ENCODE measurements around the gene DPH6.
"Not testable (repeated sequence)": the region's sequence is repeated elsewhere in the genome, so short reads cannot be mapped to it uniquely, and the experiment has no call there.

Gene DPH6

GRCh38 chr15:35437157-35437556, 108.8 kb downstream of the DPH6 start:
- no peak for DNase-seq (ENCODE audit: low read depth)

GRCh38 chr15:35436422-35436821, 109.5 kb downstream of the DPH6 start:
- no peak for DNase-seq (ENCODE audit: low read depth)

- DNase-seq (ENCODE audit: low read depth): no peak
These were observed 114.7 kb downstream of the DPH6 start for GRCh38 chr15:35431281-35431680.

- no peak for DNase-seq (ENCODE audit: low read depth)
These were observed 115.7 kb downstream of the DPH6 start for GRCh38 chr15:35430301-35430700.

GRCh38 chr15:35427496-35427895, 118.5 kb downstream of the DPH6 start:
- DNase-seq (ENCODE audit: low read depth): no peak

GRCh38 chr15:35427091-35427490, 118.9 kb downstream of the DPH6 start:
- no peak for DNase-seq (ENCODE audit: low read depth)

GRCh38 chr15:35410775-35411174, 135.2 kb downstream of the DPH6 start:
- DNase-seq (ENCODE audit: low read depth): no peak

GRCh38 chr15:35399901-35400300, 146.1 kb downstream of the DPH6 start:
- DNase-seq (ENCODE audit: low read depth): no peak

- no peak for DNase-seq (ENCODE audit: low read depth)
These were observed 148.9 kb downstream of the DPH6 start for GRCh38 chr15:35397027-35397426.

GRCh38 chr15:35394416-35394815, 151.5 kb downstream of the DPH6 start:
- no peak for DNase-seq (ENCODE audit: low read depth)

- DNase-seq (ENCODE audit: low read depth): no peak
These were observed 152.6 kb downstream of the DPH6 start for GRCh38 chr15:35393398-35393797.

GRCh38 chr15:35391408-35391984, 154.5 kb downstream of the DPH6 start:
- DNase-seq (ENCODE audit: low read depth): not testable (repeated sequence)

GRCh38 chr15:35383506-35383905, 162.5 kb downstream of the DPH6 start:
- DNase-seq (ENCODE audit: low read depth): no peak

GRCh38 chr15:35381328-35381727, 164.6 kb downstream of the DPH6 start:
- no peak for DNase-seq (ENCODE audit: low read depth)

- DNase-seq (ENCODE audit: low read depth): no peak
These were observed 166.0 kb downstream of the DPH6 start for GRCh38 chr15:35379972-35380371.

GRCh38 chr15:35378454-35378853, 167.5 kb downstream of the DPH6 start:
- DNase-seq (ENCODE audit: low read depth): not testable (repeated sequence)

GRCh38 chr15:35376707-35377106, 169.3 kb downstream of the DPH6 start:
- no peak for DNase-seq (ENCODE audit: low read depth)

GRCh38 chr15:35374661-35375060, 171.3 kb downstream of the DPH6 start:
- no peak for DNase-seq (ENCODE audit: low read depth)

GRCh38 chr15:35362195-35362829, 183.7 kb downstream of the DPH6 start:
- no peak for DNase-seq (ENCODE audit: low read depth)

GRCh38 chr15:35358824-35359223, 187.1 kb downstream of the DPH6 start:
- no peak for DNase-seq (ENCODE audit: low read depth)

- no peak for DNase-seq (ENCODE audit: low read depth)
These were observed 194.9 kb downstream of the DPH6 start for GRCh38 chr15:35351059-35351458.

- DNase-seq (ENCODE audit: low read depth): no peak
These were observed 196.0 kb downstream of the DPH6 start for GRCh38 chr15:35349916-35350315.

GRCh38 chr15:35330916-35331315, 215.0 kb downstream of the DPH6 start:
- no peak for DNase-seq (ENCODE audit: low read depth)

GRCh38 chr15:35330048-35330695, 215.8 kb downstream of the DPH6 start:
- no peak for DNase-seq (ENCODE audit: low read depth)
